ENCODE measurements around the gene EMC1.

Gene EMC1

GRCh38 chr1:19213580-19213979 lies 37.7 kb downstream of the EMC1 start:
- no peak for FAIRE-seq

GRCh38 chr1:19212167-19212566 lies 39.2 kb downstream of the EMC1 start:
- no peak for FAIRE-seq

- FAIRE-seq = no peak
Measured at GRCh38 chr1:19210772-19211549, 40.4 kb downstream of the EMC1 start.

GRCh38 chr1:19209990-19210771 lies 41.1 kb downstream of the EMC1 start, which contains the start of gene UBR4:
TSS of gene UBR4 (minus strand) at chr1:19210266. CDS start at chr1:19210248, 18 bp downstream.
- FAIRE-seq = no peak

- no peak for FAIRE-seq
Measured at GRCh38 chr1:19209439-19209989, 41.8 kb downstream of the EMC1 start.

- FAIRE-seq = no peak
Measured at GRCh38 chr1:19208710-19209438, 42.5 kb downstream of the EMC1 start.

GRCh38 chr1:19206947-19207346 lies 44.4 kb downstream of the EMC1 start:
- FAIRE-seq = no peak

- FAIRE-seq = no peak
Measured at GRCh38 chr1:19205845-19206244, 45.5 kb downstream of the EMC1 start.

- no peak for FAIRE-seq
Measured at GRCh38 chr1:19205403-19205802, 45.9 kb downstream of the EMC1 start.

GRCh38 chr1:19204446-19205266 lies 46.7 kb downstream of the EMC1 start:
- no peak for FAIRE-seq

- no peak for FAIRE-seq
Measured at GRCh38 chr1:19203440-19203839, 47.9 kb downstream of the EMC1 start.

- no peak for FAIRE-seq
Measured at GRCh38 chr1:19202396-19202795, 48.9 kb downstream of the EMC1 start.

- no peak for FAIRE-seq
Measured at GRCh38 chr1:19199969-19200604, 51.2 kb downstream of the EMC1 start.

GRCh38 chr1:19199329-19199968 lies 51.9 kb downstream of the EMC1 start:
- no peak for FAIRE-seq

- no peak for FAIRE-seq
Measured at GRCh38 chr1:19198820-19199219, 52.5 kb downstream of the EMC1 start.

GRCh38 chr1:19197845-19198244 lies 53.5 kb downstream of the EMC1 start:
- no peak for FAIRE-seq

GRCh38 chr1:19196331-19196730 lies 55.0 kb downstream of the EMC1 start:
- no peak for FAIRE-seq

GRCh38 chr1:19193004-19193403 lies 58.3 kb downstream of the EMC1 start:
- no peak for FAIRE-seq

- FAIRE-seq = no peak
Measured at GRCh38 chr1:19191811-19192210, 59.5 kb downstream of the EMC1 start.

- FAIRE-seq = no peak
Measured at GRCh38 chr1:19190468-19190867, 60.9 kb downstream of the EMC1 start.

GRCh38 chr1:19189270-19189669 lies 62.1 kb downstream of the EMC1 start:
- FAIRE-seq = no peak
